Subcutaneous adipose tissue (tissue), 4 donors: Measurements from ENCODE around the gene GARIN5B. TPM values are rescaled to one million over a fixed set of nuclear protein-coding genes. Genes with fewer than 3 reads are reported as not detected.
"Not testable (repeated sequence)": the region's sequence is repeated elsewhere in the genome, so short reads cannot be mapped to it uniquely, and the experiment has no call there.

Experiments used
- CTCF ChIP-seq: fragments of 450-650 bp; IDR thresholded peaks from one replicate; pipeline ENCODE4 v1.5.1; 2016; ENCODE audit warnings: low read depth, mild to moderate bottlenecking, control low read depth, antibody characterized with exemption, moderate library complexity
- total RNA-seq, 4 donors: library from RNA; depleted of rRNA; stranded (reverse); fragments of >200 nt; gene quantifications; one replicate each; pipeline ENCODE4 v1.1.0, GENCODE V29; 2016

GARIN5B gene
- not detected for total RNA-seq

GRCh38 chr19:55362990-55363716 is at the start of gene GARIN5B:
TSS of gene GARIN5B (minus strand) at chr19:55363260. CDS start at chr19:55363066, 194 bp downstream.
- no peak for TF ChIP-seq CTCF

- no peak for TF ChIP-seq CTCF
Observed at GRCh38 chr19:55410168-55410567, 47.1 kb upstream of the GARIN5B start.

GRCh38 chr19:55408533-55408872 is 45.4 kb upstream of the GARIN5B start:
- TF ChIP-seq CTCF: no peak

GRCh38 chr19:55407800-55408532 is 44.9 kb upstream of the GARIN5B start:
- TF ChIP-seq CTCF: no peak

- TF ChIP-seq CTCF: not testable (repeated sequence)
Observed at GRCh38 chr19:55407550-55407799, 44.4 kb upstream of the GARIN5B start, which contains the start of gene UBE2S. TSS of gene UBE2S (minus strand) at chr19:55407788. CDS start at chr19:55407589, 199 bp downstream.

- no peak for TF ChIP-seq CTCF
Observed at GRCh38 chr19:55406826-55407549, 43.9 kb upstream of the GARIN5B start.
